ENCODE data around the gene TIGD3.

The TIGD3 gene

GRCh38 chr11:65395961-65396530, 41.5 kb downstream of the TIGD3 start:
- ChIA-PET POLR2A (ENCODE audit: low non-redundant PET) (no interaction called here), CTCF (interaction anchor here (1.6 kb wide), 1 partner anchor 20 kb away, joined by 3 read pairs; no protein-coding TSS in a partner anchor)
- TF ChIP-seq CTCF (conservative IDR thresholded peaks at IDR 0.05; ENCODE audit: low read depth) = no peak
- H3K27ac ChIP-seq = peak overlapping the region; percentile 28
- DNase-seq (ENCODE audit: low spot score) = no peak

- ChIA-PET POLR2A (ENCODE audit: low non-redundant PET) (no interaction called here), CTCF (interaction anchor here (1.6 kb wide), 1 partner anchor 19 kb away, joined by 3 read pairs; no protein-coding TSS in a partner anchor)
- no peak for TF ChIP-seq CTCF (conservative IDR thresholded peaks at IDR 0.05; ENCODE audit: low read depth)
- DNase-seq (ENCODE audit: low spot score) = no peak
- peak overlapping the region; percentile 28 for H3K27ac ChIP-seq
Measured at GRCh38 chr11:65396769-65397745, 42.5 kb downstream of the TIGD3 start.

- no peak for DNase-seq (ENCODE audit: low spot score)
- CTCF ChIA-PET = no interaction called here
- H3K27ac ChIP-seq = peak overlapping the region; percentile 28
- POLR2A ChIA-PET (ENCODE audit: low non-redundant PET) = no interaction called here
- TF ChIP-seq CTCF (conservative IDR thresholded peaks at IDR 0.05; ENCODE audit: low read depth) = no peak
Measured at GRCh38 chr11:65398362-65398910, 43.9 kb downstream of the TIGD3 start.

- ChIA-PET POLR2A (ENCODE audit: low non-redundant PET) (no interaction called here), CTCF (no interaction called here)
- no peak for DNase-seq (ENCODE audit: low spot score)
- no peak for TF ChIP-seq CTCF (conservative IDR thresholded peaks at IDR 0.05; ENCODE audit: low read depth)
- peak overlapping the region; percentile 15 for H3K27ac ChIP-seq
Measured at GRCh38 chr11:65399249-65399648, 44.7 kb downstream of the TIGD3 start.

- H3K27ac ChIP-seq = peak overlapping the region; percentile 15
- ChIA-PET POLR2A (ENCODE audit: low non-redundant PET) (no interaction called here), CTCF (no interaction called here)
- DNase-seq (ENCODE audit: low spot score) = no peak
- TF ChIP-seq CTCF (conservative IDR thresholded peaks at IDR 0.05; ENCODE audit: low read depth) = no peak
Measured at GRCh38 chr11:65399845-65400244, 45.3 kb downstream of the TIGD3 start.

- CTCF ChIA-PET = interaction anchor here (0.7 to 2.5 kb wide), 2 partner anchors 14 to 15 kb away, joined by 5 to 7 read pairs; no protein-coding TSS in a partner anchor
- DNase-seq (ENCODE audit: low spot score) = no peak
Measured at GRCh38 chr11:65400307-65401072, 45.9 kb downstream of the TIGD3 start.

More at GRCh38 chr11:65400307-65401072, 45.9 kb downstream of the TIGD3 start:
- H3K27ac ChIP-seq = peak overlapping the region; percentile 15
- TF ChIP-seq CTCF (conservative IDR thresholded peaks at IDR 0.05; ENCODE audit: low read depth) = no peak
- POLR2A ChIA-PET (ENCODE audit: low non-redundant PET) = no interaction called here

All from RWPE1 (cell line).